Measurements from ENCODE around the gene MGAT2. TPM values are rescaled to one million over a fixed set of nuclear protein-coding genes. Genes with fewer than 3 reads are reported as not detected.

Gene MGAT2
- total RNA-seq, 1 donor from 2014 or later: 21.4 TPM

- Mint-ChIP-seq H3K36me3 (ENCODE audit: insufficient read depth) (peaks cover 16% of the 10 kb centered on the region), H3K27me3 (no peaks in the 10 kb centered on the region), H3K27ac (peak overlapping the region; percentile 99), H3K4me3 (ENCODE audit: low read depth) (peak overlapping the region; percentile 100), H3K4me1 (ENCODE audit: low read depth) (peaks cover 22% of the 10 kb centered on the region), H3K9me3 (ENCODE audit: low read depth) (no peaks in the 10 kb centered on the region)
- peak; percentile 92 for DNase-seq (ENCODE audit: low spot score, unreplicated experiment)
- peak; percentile 86 for TF ChIP-seq CTCF (IDR thresholded peaks at IDR 0.05; ENCODE audit: unreplicated experiment)
These were observed 13.3 kb downstream of the MGAT2 start for GRCh38 chr14:49633640-49634546.

DNA sequence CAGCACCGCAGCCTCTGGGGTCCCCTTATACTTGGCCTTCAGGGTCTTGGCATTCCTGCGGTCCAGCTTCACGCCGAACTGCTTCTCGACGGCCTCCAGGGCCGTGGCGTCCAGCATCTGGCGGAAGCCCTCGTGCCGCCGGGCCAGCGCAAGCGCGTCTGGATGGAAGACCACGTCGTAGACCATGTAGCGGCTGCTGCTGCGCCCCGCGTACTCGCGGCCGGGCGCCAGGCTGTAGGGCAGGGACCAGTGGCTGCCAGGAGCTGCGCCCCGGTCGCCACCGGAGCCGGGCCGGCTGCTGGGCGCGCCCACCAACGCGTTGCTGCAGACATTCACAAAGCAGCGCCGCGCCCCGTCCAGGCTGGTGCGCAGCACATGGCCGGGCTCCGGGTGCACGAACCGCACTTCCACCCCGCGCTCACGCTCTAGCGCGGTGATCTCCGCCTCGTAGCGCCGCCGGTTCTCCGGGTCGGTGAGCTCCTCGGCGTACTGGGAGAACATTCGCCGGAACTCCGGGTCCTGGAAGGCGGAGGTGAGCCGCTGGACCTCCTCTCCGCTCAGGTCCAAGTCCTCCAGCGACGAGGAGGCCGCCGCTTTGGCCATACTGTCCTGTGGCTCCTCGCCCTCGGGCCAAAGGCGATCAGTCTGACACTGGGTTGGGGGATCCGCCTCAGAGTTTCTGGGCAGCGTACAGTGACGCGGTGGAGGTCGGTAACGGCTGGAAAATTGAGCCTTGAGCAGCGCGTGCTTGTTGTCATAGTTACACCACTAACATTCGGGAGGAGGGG lies 14.1 kb downstream of the MGAT2 start, which contains the start of gene DNAAF2:
Gene DNAAF2, minus strand, starts transcription at position 698 of the 788 bp plus-strand sequence. Its CDS starts 95 bp downstream, at position 603.
- Mint-ChIP-seq H3K9me3 (ENCODE audit: low read depth) (no peaks in the 10 kb centered on the region), H3K4me3 (ENCODE audit: low read depth) (peak within 1 kb of the TSS; percentile 100), H3K27me3 (no peaks in the 10 kb centered on the region), H3K27ac (peak within 1 kb of the TSS; percentile 96), H3K4me1 (ENCODE audit: low read depth) (peaks cover 22% of the 10 kb centered on the region), H3K36me3 (ENCODE audit: insufficient read depth) (peaks cover 18% of the 10 kb centered on the region)
- no peak for TF ChIP-seq CTCF (IDR thresholded peaks at IDR 0.05; ENCODE audit: unreplicated experiment)
- peak; percentile 30 for DNase-seq (ENCODE audit: low spot score, unreplicated experiment)

DNA sequence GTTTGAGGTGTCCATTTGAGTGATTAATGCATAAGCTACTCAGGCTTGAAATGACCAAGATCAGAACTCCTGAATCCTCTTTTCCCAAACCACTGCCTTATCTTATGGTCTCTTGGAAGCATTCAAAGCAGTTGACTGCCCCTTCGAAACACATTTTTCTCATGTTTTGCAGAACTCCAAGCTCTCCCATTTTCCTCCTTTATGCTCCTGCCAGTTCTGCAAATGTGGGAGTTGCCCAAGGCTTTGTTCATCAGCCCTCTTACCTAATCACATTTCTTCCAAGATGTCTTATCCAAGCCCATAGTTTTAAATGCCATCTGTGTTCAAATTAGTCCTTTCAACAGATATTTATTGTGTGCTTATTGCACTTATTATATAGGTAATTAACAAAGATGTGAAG lies 16.3 kb downstream of the MGAT2 start:
- no peak for DNase-seq (ENCODE audit: low spot score, unreplicated experiment)
- H3K4me1 Mint-ChIP-seq (ENCODE audit: low read depth): peaks cover 29% of the 10 kb centered on the region
- H3K9me3 Mint-ChIP-seq (ENCODE audit: low read depth): no peaks in the 10 kb centered on the region
- no peak for TF ChIP-seq CTCF (IDR thresholded peaks at IDR 0.05; ENCODE audit: unreplicated experiment)
- peak overlapping the region; percentile 37 for H3K4me3 Mint-ChIP-seq (ENCODE audit: low read depth)
- H3K36me3 Mint-ChIP-seq (ENCODE audit: insufficient read depth): peaks cover 18% of the 10 kb centered on the region
- no peak overlapping the region for H3K27ac Mint-ChIP-seq
- no peaks in the 10 kb centered on the region for H3K27me3 Mint-ChIP-seq

GRCh38 chr14:49637534-49638078 lies 17.0 kb downstream of the MGAT2 start:
- Mint-ChIP-seq H3K36me3 (ENCODE audit: insufficient read depth) (peaks cover 18% of the 10 kb centered on the region), H3K4me3 (ENCODE audit: low read depth) (no peak overlapping the region), H3K9me3 (ENCODE audit: low read depth) (no peaks in the 10 kb centered on the region), H3K4me1 (ENCODE audit: low read depth) (peaks cover 34% of the 10 kb centered on the region), H3K27ac (no peak overlapping the region), H3K27me3 (no peaks in the 10 kb centered on the region)
- TF ChIP-seq CTCF (IDR thresholded peaks at IDR 0.05; ENCODE audit: unreplicated experiment): no peak
- no peak for DNase-seq (ENCODE audit: low spot score, unreplicated experiment)
